HFFc6 (cell line): ENCODE data around the gene FAM153A. TPM values are rescaled to one million over a fixed set of nuclear protein-coding genes. Genes with fewer than 3 reads are reported as not detected.
"Not testable (repeated sequence)": the region's sequence is repeated elsewhere in the genome, so short reads cannot be mapped to it uniquely, and the experiment has no call there.

Experiments used
- DNase-seq: peaks from one replicate; pipeline ENCODE4 v3.0.0-alpha.2; 2018
- H3K27ac Mint-ChIP-seq: 2 replicates; pipeline ENCODE4 v1.8.0; 2020; ENCODE audit warnings: mild to moderate bottlenecking, mixed read lengths
- H3K27me3 Mint-ChIP-seq: 2 replicates; pipeline ENCODE4 v1.8.0; 2021; ENCODE audit warnings: mild to moderate bottlenecking, moderate library complexity, mixed read lengths; ENCODE audit not compliant: insufficient read depth
- H3K36me3 Mint-ChIP-seq: 2 replicates; pipeline ENCODE4 v1.8.0; 2021; ENCODE audit warnings: low read depth, mixed read lengths
- H3K4me1 Mint-ChIP-seq: 2 replicates; pipeline ENCODE4 v1.8.0; 2020; ENCODE audit warnings: low read depth, mixed read lengths
- H3K4me3 Mint-ChIP-seq: 2 replicates; pipeline ENCODE4 v1.8.0; 2020; ENCODE audit warnings: mild to moderate bottlenecking, moderate library complexity, mixed read lengths
- H3K9me3 Mint-ChIP-seq: 2 replicates; pipeline ENCODE4 v1.8.0; 2020; ENCODE audit warnings: mild to moderate bottlenecking, mixed read lengths
- long read RNA-seq: library from polyadenylated mRNA; unstranded; transcript quantifications from one replicate; pipeline ENCODE4 v2.0.0, GENCODE V29; 2019
- total RNA-seq, 6 experiments: library from RNA; stranded (reverse); fragmentation: NEBNext Ultra II Directional; extraction: Animal tissue kit (Norgen Biotek cat#: 25700); gene quantifications; 2 replicates in 1 of 6; 3 replicates in 5 of 6; pipeline ENCODE4 v1.2.3, GENCODE V29; 2021

The FAM153A gene
- total RNA-seq = not detected
- long read RNA-seq = 0 reads

DNA sequence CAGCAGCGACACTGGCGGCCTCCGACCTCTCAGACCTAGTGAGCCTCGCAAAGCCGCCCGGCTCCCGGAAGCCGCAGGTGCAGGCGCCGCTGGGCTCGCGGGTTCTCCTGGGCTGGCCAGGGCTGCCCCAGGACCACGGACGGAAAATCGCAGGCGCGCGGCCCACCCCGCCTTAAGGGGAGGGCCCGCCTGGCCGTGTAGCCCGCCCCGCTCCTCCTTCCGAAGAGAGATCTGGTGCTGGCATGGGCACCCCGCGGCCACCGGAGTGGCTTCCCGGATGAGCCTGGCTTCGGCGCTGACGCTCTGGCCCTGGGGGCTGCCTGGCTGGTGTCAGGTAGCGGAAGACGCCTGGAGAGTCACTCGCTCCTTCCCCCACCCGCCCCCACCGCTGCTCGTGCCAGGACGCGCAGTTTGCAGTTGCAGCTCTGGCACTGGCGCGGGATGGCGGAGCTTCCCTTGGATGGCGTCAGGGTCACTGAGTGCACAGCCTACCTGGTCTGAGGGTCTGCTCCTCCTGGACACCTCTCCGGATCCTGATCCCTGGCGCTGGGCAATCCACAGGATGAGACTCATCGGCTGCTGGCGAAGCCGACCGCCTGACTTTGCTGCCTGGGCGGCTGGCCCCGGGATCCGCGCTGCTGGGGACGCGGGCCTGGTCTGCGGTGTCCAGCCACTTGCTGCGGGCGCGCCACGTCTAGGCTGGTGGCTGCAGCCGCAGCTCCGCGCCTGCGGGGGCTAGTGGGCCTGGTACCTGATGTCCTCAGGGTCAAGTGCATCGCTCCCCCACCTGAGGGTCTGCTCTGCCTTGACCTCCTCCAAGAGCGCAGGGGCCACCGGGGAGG lies at the start of gene FAM153A:
TSS of gene FAM153A (minus strand) at position 108 of the 842 bp plus-strand sequence.
- DNase-seq, H3K9me3 Mint-ChIP-seq, H3K36me3 Mint-ChIP-seq, H3K27me3 Mint-ChIP-seq, H3K27ac Mint-ChIP-seq, H3K4me1 Mint-ChIP-seq, H3K4me3 Mint-ChIP-seq: not testable (repeated sequence)

DNA sequence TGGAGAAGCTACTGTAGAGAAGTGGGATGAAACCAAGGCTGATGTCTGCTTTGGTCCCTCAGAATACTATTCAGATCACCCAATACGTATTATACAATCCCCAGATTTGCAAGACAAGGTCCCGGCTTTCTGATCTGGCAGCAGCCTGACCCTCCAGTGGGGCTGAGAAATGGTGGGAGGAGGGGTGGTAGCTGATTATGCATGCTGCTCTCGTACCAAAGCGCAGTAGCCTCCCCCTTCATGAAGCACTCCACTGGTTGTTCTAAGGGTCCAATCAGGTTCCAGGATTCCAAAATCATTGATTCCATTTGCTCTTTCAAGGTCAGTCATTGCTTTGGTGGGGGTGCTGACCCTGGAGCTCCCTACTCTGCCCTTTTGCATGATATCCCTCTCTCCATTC lies 49.6 kb upstream of the FAM153A start:
- H3K4me3 Mint-ChIP-seq, DNase-seq, H3K27me3 Mint-ChIP-seq, H3K9me3 Mint-ChIP-seq, H3K27ac Mint-ChIP-seq, H3K4me1 Mint-ChIP-seq, H3K36me3 Mint-ChIP-seq: not testable (repeated sequence)

DNA sequence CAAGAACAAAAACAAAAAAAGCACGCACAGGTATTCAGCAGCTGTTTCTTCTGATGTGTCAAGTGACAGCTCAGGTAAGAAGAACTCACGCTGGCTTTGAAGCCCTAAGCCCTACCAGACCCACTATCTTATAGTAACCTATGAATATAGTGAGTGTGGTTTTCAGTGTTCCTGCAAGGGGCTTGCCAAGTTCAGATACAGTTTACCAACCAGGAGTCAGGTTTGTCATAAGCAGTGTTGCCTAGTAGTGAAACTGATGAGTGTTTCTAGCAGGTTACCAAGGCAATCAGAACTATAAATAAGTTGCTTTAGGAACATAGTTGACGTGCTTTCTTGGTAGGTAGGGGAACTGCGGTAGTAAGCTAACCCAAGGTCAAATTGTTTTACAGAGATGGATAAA lies 43.4 kb upstream of the FAM153A start:
- not testable (repeated sequence) for H3K27me3 Mint-ChIP-seq, H3K9me3 Mint-ChIP-seq, DNase-seq, H3K4me3 Mint-ChIP-seq, H3K4me1 Mint-ChIP-seq, H3K36me3 Mint-ChIP-seq, H3K27ac Mint-ChIP-seq

GRCh38 chr5:177824776-177825175 lies 42.1 kb upstream of the FAM153A start:
- not testable (repeated sequence) for H3K9me3 Mint-ChIP-seq, H3K27ac Mint-ChIP-seq, DNase-seq, H3K4me1 Mint-ChIP-seq, H3K4me3 Mint-ChIP-seq, H3K27me3 Mint-ChIP-seq, H3K36me3 Mint-ChIP-seq

DNA sequence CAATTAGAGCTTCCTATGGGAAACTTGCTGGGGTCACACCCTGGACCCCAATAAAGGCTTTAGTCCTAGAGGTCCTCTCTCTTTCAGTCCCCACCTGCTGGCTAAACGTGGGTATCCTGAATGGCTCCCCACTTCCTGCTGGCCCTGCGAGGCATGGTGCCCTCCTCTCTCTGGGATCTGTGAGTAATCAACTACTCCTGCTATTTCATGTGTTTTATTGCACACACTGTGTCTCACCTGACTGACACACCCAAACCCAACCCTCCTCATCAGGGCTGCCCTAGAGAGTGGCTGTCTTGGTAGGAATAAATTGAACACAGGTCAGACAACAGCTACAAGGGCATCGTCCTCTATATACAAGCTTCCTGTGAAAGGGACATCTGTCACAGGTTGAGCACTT lies 39.8 kb upstream of the FAM153A start:
- not testable (repeated sequence) for H3K4me3 Mint-ChIP-seq, H3K9me3 Mint-ChIP-seq, H3K27me3 Mint-ChIP-seq, H3K36me3 Mint-ChIP-seq, H3K4me1 Mint-ChIP-seq, DNase-seq, H3K27ac Mint-ChIP-seq

DNA sequence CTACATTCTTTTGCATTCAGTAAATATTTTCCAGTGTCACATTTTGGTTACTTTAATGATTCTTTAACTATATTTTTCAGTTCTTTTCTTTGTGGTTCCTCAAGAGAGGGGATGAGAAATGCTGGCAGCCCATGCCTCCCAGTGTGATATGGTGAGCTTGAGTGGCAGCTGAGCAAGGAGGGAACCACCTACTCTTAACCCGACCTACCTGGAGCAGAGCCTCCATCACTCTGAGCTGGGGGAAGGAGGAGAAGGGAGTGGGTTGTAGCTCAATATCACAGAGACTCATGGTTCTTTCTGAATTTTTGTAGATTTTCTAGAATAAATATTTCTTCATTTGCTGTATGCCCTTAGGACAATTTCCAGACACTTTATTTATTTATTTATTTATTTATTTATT lies 37.0 kb upstream of the FAM153A start:
- not testable (repeated sequence) for H3K4me3 Mint-ChIP-seq, H3K36me3 Mint-ChIP-seq, DNase-seq, H3K9me3 Mint-ChIP-seq, H3K27me3 Mint-ChIP-seq, H3K27ac Mint-ChIP-seq, H3K4me1 Mint-ChIP-seq

DNA sequence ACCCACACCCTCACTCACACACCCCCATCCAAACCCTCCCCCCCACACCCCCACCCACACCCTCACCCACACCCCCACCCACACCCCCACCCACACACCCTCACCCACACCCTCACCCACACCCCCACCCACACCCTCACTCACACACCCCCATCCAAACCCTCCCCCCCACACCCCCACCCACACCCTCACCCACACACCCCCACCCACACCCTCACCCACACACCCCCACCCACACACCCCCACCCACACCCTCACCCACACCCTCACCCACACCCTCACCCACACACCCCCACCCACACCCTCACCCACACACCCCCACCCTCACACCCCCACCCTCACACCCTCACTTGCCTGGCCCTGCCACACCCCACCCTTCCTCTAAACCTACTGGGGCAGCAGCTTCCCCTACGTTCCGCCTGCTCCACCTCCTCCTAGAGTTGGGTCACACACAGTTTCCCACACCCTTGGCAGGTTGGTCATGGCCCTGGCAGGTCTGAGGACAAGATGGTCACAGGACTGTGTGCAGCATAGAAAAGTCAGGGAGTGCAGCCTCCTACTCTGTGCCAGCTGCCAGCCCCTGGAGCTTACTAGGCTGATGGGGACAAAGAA lies 30.2 kb upstream of the FAM153A start:
- H3K4me3 Mint-ChIP-seq, H3K27ac Mint-ChIP-seq, H3K27me3 Mint-ChIP-seq, H3K36me3 Mint-ChIP-seq, H3K4me1 Mint-ChIP-seq, DNase-seq, H3K9me3 Mint-ChIP-seq: not testable (repeated sequence)

- not testable (repeated sequence) for H3K4me3 Mint-ChIP-seq, H3K4me1 Mint-ChIP-seq, DNase-seq, H3K27ac Mint-ChIP-seq, H3K36me3 Mint-ChIP-seq, H3K27me3 Mint-ChIP-seq, H3K9me3 Mint-ChIP-seq
Observed at GRCh38 chr5:177812160-177812743, 29.6 kb upstream of the FAM153A start.

DNA sequence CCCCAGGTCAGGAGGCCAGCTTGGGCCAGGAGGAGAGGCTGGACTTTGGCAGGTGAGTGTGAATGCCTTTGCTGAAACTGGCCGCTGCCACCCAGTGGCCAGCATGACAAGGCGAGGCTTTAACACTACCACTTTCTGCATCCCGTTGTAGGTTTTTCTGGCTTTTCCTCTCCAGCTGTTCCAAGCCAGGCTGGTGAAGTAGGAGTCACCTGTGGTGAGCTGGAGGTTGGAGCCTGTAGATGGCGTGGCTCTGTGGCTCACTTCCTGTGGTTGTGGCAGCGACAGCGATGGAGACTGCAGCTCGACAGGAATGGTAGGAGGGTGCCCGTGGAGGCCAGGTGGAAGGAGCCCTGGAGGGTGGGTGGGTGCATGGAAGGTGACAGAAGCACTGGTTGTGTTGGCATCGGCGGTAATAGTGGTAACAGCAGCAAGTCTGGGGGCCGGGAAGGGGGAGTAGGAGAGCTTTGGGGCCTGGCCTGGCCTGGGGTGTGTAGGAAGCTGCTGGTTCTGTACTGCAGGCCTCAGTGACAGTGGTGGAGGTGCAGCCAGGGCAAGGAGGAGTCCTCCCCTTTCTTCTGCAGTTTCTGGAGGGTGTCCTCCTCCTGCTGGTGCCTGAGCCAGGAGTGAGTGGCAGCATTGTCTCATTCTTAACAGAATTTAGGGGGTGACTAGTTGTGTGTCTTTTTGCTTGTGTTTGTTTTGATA lies 26.7 kb upstream of the FAM153A start:
- H3K27ac Mint-ChIP-seq, H3K27me3 Mint-ChIP-seq, H3K9me3 Mint-ChIP-seq, H3K4me3 Mint-ChIP-seq, DNase-seq, H3K36me3 Mint-ChIP-seq, H3K4me1 Mint-ChIP-seq: not testable (repeated sequence)

- not testable (repeated sequence) for H3K27me3 Mint-ChIP-seq, DNase-seq
Observed at GRCh38 chr5:177808420-177808819, 25.7 kb upstream of the FAM153A start.

GRCh38 chr5:177807265-177807664 lies 24.6 kb upstream of the FAM153A start:
- H3K27ac Mint-ChIP-seq, H3K4me3 Mint-ChIP-seq, H3K36me3 Mint-ChIP-seq, H3K27me3 Mint-ChIP-seq, DNase-seq, H3K9me3 Mint-ChIP-seq, H3K4me1 Mint-ChIP-seq: not testable (repeated sequence)

More at GRCh38 chr5:177808420-177808819, 25.7 kb upstream of the FAM153A start:
- H3K27ac Mint-ChIP-seq, H3K36me3 Mint-ChIP-seq, H3K4me1 Mint-ChIP-seq, H3K4me3 Mint-ChIP-seq, H3K9me3 Mint-ChIP-seq: not testable (repeated sequence)

- H3K27ac Mint-ChIP-seq, H3K4me1 Mint-ChIP-seq, DNase-seq, H3K36me3 Mint-ChIP-seq, H3K4me3 Mint-ChIP-seq, H3K27me3 Mint-ChIP-seq, H3K9me3 Mint-ChIP-seq: not testable (repeated sequence)
Observed at GRCh38 chr5:177801427-177801826, 18.7 kb upstream of the FAM153A start.

- H3K4me3 Mint-ChIP-seq, H3K4me1 Mint-ChIP-seq, H3K27me3 Mint-ChIP-seq, H3K9me3 Mint-ChIP-seq, H3K36me3 Mint-ChIP-seq, H3K27ac Mint-ChIP-seq, DNase-seq: not testable (repeated sequence)
Observed at GRCh38 chr5:177798237-177798840, 15.6 kb upstream of the FAM153A start.
